Testis (tissue), 3 donors: Measurements from ENCODE around the gene SMAD6. TPM values are rescaled to one million over a fixed set of nuclear protein-coding genes. Genes with fewer than 3 reads are reported as not detected.

Experiments used
- DNase-seq: peaks from one replicate; pipeline ENCODE4 v3.0.0-alpha.2; 2019
- H3K27ac ChIP-seq, 2 donors: fragments of 200-600 bp; sonication (generic); one replicate each; pipeline ENCODE4 v1.5.1; 2019
- H3K27me3 ChIP-seq: fragments of 200-600 bp; sonication (generic); one replicate; pipeline ENCODE4 v1.5.1; 2019
- H3K36me3 ChIP-seq: fragments of 200-600 bp; sonication (generic); one replicate; pipeline ENCODE4 v1.5.1; 2017; ENCODE audit warnings: low read depth; ENCODE audit errors: missing control alignments
- H3K4me1 ChIP-seq: fragments of 200-600 bp; sonication (generic); one replicate; pipeline ENCODE4 v1.5.1; 2019
- H3K4me3 ChIP-seq, 2 donors: fragments of 200-600 bp; sonication (generic); one replicate each; pipeline ENCODE4 v1.5.1; 2017 to 2019
- H3K9me3 ChIP-seq: fragments of 200-600 bp; sonication (generic); one replicate; pipeline ENCODE4 v1.5.1; 2017
- POLR2A ChIP-seq: fragments of 450-650 bp; IDR thresholded peaks from one replicate; pipeline ENCODE4 v1.6.1; 2017; ENCODE audit warnings: antibody characterized with exemption, mild to moderate bottlenecking, moderate library complexity
- WGBS, 2 donors: methylation state at CpG; one replicate each; pipeline ENCODE4 v1.1.5; 2018; 5-methylcytosine and 5-hydroxymethylcytosine counted together
- intact Hi-C: fragments of 100-400 bp; cut with DNase I; formaldehyde crosslinking; loops from one replicate; pipeline ENCODE4 v1.15.1; 2023; ENCODE audit warnings: low total_unique reads
- polyA plus RNA-seq: library from polyadenylated mRNA; stranded (reverse); fragments of 350-450 nt; fragmentation: Illumina TruSeq; extraction: RNeasy Lipid Tissue Mini Kit (QIAGEN cat#74804); gene quantifications from one replicate; pipeline ENCODE4 v1.2.3, GENCODE V29; 2014; ENCODE audit warnings: low read depth, low replicate concordance; ENCODE audit not compliant: insufficient read depth
- total RNA-seq, 2 donors: library from RNA; depleted of rRNA; stranded (reverse); fragments of >200 nt; gene quantifications; one replicate each; pipeline ENCODE4 v1.2.3, GENCODE V29; 2016
- TF ChIP-seq, protein P1 (sequence below), 3 experiments: fragments of 450-650 bp in 2 of 3; fragments of 200-600 bp in 1 of 3; sonication (generic) in 1 of 3; IDR thresholded peaks; one replicate each; pipeline ENCODE4 v1.5.1; 2016 to 2019; ENCODE audit warnings: antibody characterized with exemption in 3 of 3, mild to moderate bottlenecking in 2 of 3, moderate library complexity in 1 of 3

The SMAD6 gene
- total and polyA plus RNA-seq, 3 donors from 2014 or later, result 3.2 to 19.4 (median 17.5) TPM

DNA sequence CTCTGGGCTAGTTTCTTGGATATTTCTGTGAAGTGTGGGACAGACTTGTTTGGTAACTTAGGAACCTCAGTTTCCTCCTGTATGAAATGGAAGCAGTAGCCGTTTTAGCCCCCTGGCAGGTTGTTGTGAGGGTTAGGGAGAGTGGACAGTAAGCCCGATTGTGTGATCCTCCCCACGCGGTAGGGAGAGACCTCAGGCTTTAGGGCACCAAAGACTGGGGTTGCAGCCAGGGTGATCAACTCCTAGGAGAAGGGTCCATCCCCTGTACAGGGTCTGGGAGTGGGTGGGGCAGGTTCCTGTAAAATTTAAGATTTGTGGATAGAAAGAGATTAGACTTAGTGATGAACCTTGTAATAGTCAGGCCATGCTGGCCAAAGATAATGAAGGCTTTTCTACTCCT is 120.5 kb downstream of the SMAD6 start:
- Histone ChIP-seq H3K36me3 (no peaks in the 10 kb centered on the region), H3K27ac (no peak overlapping the region), H3K9me3 (no peaks in the 10 kb centered on the region), H3K4me1 (peaks cover 3% of the 10 kb centered on the region), H3K4me3 (no peak overlapping the region), H3K27me3 (no peaks in the 10 kb centered on the region)
- intact Hi-C loops, result no loop called here
- 92 to 98% methylated on average over 4 of the region's 4 CpGs for WGBS, 2 donors
- DNase-seq, result no peak
- TF ChIP-seq, protein P1, sequence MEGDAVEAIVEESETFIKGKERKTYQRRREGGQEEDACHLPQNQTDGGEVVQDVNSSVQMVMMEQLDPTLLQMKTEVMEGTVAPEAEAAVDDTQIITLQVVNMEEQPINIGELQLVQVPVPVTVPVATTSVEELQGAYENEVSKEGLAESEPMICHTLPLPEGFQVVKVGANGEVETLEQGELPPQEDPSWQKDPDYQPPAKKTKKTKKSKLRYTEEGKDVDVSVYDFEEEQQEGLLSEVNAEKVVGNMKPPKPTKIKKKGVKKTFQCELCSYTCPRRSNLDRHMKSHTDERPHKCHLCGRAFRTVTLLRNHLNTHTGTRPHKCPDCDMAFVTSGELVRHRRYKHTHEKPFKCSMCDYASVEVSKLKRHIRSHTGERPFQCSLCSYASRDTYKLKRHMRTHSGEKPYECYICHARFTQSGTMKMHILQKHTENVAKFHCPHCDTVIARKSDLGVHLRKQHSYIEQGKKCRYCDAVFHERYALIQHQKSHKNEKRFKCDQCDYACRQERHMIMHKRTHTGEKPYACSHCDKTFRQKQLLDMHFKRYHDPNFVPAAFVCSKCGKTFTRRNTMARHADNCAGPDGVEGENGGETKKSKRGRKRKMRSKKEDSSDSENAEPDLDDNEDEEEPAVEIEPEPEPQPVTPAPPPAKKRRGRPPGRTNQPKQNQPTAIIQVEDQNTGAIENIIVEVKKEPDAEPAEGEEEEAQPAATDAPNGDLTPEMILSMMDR (IDR thresholded peaks at IDR 0.05), result no peak
- no peak for TF ChIP-seq POLR2A

DNA sequence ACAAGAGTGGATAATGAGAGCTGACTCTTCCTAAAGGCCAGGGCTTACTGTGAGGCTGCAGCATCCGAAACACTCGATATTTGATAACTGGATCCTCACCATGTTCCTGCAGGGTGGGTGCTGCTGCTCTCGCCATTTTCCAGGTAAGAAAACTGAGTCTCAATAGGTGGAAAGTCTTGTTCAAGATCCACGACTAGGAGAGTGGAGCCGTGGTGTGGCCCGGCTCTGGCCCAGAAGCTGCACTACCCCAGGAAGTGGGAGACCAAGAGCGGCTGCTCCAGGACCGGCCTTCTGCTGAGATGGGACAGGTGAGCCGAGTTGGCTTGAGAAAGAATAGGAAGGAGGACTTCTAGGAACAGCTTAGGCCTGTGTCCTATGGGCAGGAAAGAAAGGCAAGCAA is 121.6 kb downstream of the SMAD6 start:
- Histone ChIP-seq H3K36me3 (no peaks in the 10 kb centered on the region), H3K9me3 (no peaks in the 10 kb centered on the region), H3K4me1 (peaks cover 3% of the 10 kb centered on the region), H3K27ac (no peak overlapping the region), H3K4me3 (no peak overlapping the region), H3K27me3 (no peaks in the 10 kb centered on the region)
- DNase-seq, result no peak
- TF ChIP-seq, protein P1 (IDR thresholded peaks at IDR 0.05), result no peak
- no peak for TF ChIP-seq POLR2A
- intact Hi-C loops, result no loop called here
- WGBS, 2 donors, result 96 to 98% methylated on average over 9 of the region's 9 CpGs

DNA sequence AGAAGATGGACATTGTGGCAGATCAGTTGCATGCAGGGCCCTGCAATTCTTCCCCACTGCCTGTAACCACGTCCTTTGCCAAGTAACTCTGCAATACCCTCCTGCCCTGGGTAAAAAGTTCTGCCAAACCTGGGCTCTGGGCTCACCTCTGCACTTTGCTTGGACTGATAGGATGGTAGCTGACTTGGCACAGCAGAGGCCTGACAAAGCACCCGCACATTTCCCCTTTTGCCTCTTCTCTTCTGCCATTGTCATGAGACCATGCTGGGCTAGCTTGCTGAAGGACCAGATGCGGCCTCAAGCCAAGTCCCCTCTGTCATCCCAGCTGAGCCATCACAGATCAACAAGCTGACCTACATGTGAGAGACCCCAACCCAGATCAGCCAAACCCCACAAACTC is 122.4 kb downstream of the SMAD6 start:
- no peak for TF ChIP-seq POLR2A
- TF ChIP-seq, protein P1 (IDR thresholded peaks at IDR 0.05), result no peak
- no peaks in the 10 kb centered on the region for H3K27me3 ChIP-seq
- H3K4me1 ChIP-seq, result peaks cover 3% of the 10 kb centered on the region
- 95 to 100% methylated on average over 2 to 3 of the region's 3 CpGs for WGBS, 2 donors
- H3K9me3 ChIP-seq, result no peaks in the 10 kb centered on the region
- H3K27ac ChIP-seq, result no peak overlapping the region
- no peaks in the 10 kb centered on the region for H3K36me3 ChIP-seq
- no peak overlapping the region for H3K4me3 ChIP-seq
- no peak for DNase-seq
- intact Hi-C loops, result no loop called here

DNA sequence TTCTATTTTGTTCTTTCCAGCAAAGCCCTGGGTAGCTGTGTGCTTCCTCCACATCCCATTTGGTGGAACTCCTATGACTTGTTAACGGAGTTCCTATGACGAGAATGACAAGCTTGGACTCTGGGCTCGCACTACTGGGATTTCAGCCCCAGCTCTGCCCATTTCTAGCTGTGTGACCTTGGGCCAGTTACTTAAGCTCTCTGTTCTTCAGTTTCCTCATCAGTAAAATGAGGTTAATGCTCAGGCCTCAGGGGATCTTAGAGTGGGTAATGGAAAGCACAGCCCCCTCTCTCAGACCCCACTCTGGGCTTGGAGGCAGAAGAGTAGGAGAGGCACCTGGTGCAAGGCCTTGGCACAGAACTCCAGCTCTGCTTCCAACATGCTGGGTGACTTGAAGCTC is 123.1 kb downstream of the SMAD6 start:
- intact Hi-C loops, result no loop called here

DNA sequence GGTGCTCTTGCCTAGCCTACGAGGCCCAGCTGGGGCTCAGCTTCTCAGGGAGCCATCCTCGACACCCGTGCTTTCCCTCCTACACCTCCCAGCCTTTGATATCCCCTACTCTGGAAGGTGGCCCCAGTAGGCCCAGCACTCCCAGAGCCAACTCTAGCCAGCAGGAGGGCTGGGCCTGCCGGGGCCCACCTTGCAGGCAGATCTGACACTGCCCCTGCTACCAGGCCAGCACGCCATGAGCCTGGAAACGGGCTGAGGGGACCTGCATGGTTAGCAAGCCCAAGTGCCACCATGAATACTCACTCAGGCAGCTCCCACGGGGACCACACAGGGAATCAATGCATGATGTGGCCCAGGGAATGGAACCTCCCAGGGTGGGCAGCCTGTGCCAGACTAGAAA is 123.7 kb downstream of the SMAD6 start:
- 92 to 100% methylated on average over 7 of the region's 7 CpGs for WGBS, 2 donors
- TF ChIP-seq, protein P1 (IDR thresholded peaks at IDR 0.05), result no peak
- TF ChIP-seq POLR2A, result no peak
- H3K9me3 ChIP-seq, result no peaks in the 10 kb centered on the region
- intact Hi-C loops, result no loop called here
- H3K27me3 ChIP-seq, result no peaks in the 10 kb centered on the region
- peaks cover 3% of the 10 kb centered on the region for H3K4me1 ChIP-seq
- no peak overlapping the region for H3K27ac ChIP-seq
- H3K36me3 ChIP-seq, result no peaks in the 10 kb centered on the region
- H3K4me3 ChIP-seq, result no peak overlapping the region
- DNase-seq, result no peak

More for the DNA sequence above, 123.1 kb downstream of the SMAD6 start:
- Histone ChIP-seq H3K27ac (no peak overlapping the region), H3K4me3 (no peak overlapping the region), H3K27me3 (no peaks in the 10 kb centered on the region), H3K36me3 (no peaks in the 10 kb centered on the region), H3K4me1 (peaks cover 3% of the 10 kb centered on the region), H3K9me3 (no peaks in the 10 kb centered on the region)
- no peak for TF ChIP-seq POLR2A
- TF ChIP-seq, protein P1 (IDR thresholded peaks at IDR 0.05), result no peak
- 93 to 98% methylated on average over 3 of the region's 3 CpGs for WGBS, 2 donors
- DNase-seq, result no peak
